Neuronal stem cell (in vitro differentiated cells): ENCODE results near the gene CLCN3.
"Not testable (repeated sequence)": the region's sequence is repeated elsewhere in the genome, so short reads cannot be mapped to it uniquely, and the experiment has no call there.

Source experiments
- DNase-seq: peaks from one replicate; pipeline ENCODE4 v3.0.0-alpha.2; 2013; ENCODE audit warnings: low spot score
- H2AFZ ChIP-seq: one replicate; pipeline ENCODE4 v1.6.1; 2013; ENCODE audit warnings: mild to moderate bottlenecking, low read length, inconsistent platforms
- H2AK5ac ChIP-seq: 2 replicates; pipeline ENCODE4 v1.6.1; 2013; ENCODE audit warnings: low read depth, mild to moderate bottlenecking, inconsistent platforms, low read length, moderate library complexity, mixed read lengths
- H2BK120ac ChIP-seq: 2 replicates; pipeline ENCODE4 v1.6.1; 2013; ENCODE audit warnings: low read depth, mild to moderate bottlenecking, inconsistent platforms, low read length, moderate library complexity, mixed read lengths
- H2BK12ac ChIP-seq: one replicate; pipeline ENCODE4 v1.6.1; 2013; ENCODE audit warnings: low read length, inconsistent platforms
- H2BK15ac ChIP-seq: 2 replicates; pipeline ENCODE4 v1.6.1; 2013; ENCODE audit warnings: mild to moderate bottlenecking, low read length, inconsistent platforms, mixed read lengths
- H2BK5ac ChIP-seq: one replicate; pipeline ENCODE4 v1.6.1; 2013; ENCODE audit warnings: inconsistent platforms, mild to moderate bottlenecking, low read length, moderate library complexity
- H3K14ac ChIP-seq: one replicate; pipeline ENCODE4 v1.6.1; 2013; ENCODE audit warnings: low read length, inconsistent platforms
- H3K18ac ChIP-seq: 2 replicates; pipeline ENCODE4 v1.6.1; 2013; ENCODE audit warnings: low read length, inconsistent platforms
- H3K23ac ChIP-seq: 2 replicates; pipeline ENCODE4 v1.6.1; 2013; ENCODE audit warnings: low read depth, mild to moderate bottlenecking, mixed read lengths, low read length, inconsistent platforms; ENCODE audit not compliant: poor library complexity
- H3K27ac ChIP-seq: replicated peaks from 3 replicates; pipeline ENCODE4 v1.5.1; 2013; ENCODE audit warnings: low read length, inconsistent platforms
- H3K27me3 ChIP-seq, 3 experiments: 2 replicates each; pipeline ENCODE4 v1.6.1; 2013; ENCODE audit warnings: low read length in 3 of 3, mild to moderate bottlenecking in 2 of 3, inconsistent platforms in 1 of 3, low read depth in 1 of 3, mixed read lengths in 1 of 3, moderate library complexity in 1 of 3; ENCODE audit not compliant: control insufficient read depth in 3 of 3, insufficient read depth in 3 of 3
- H3K36me3 ChIP-seq, 2 donors: replicated peaks in 1 of 2; 2 replicates each; pipeline ENCODE4 v1.6.1; 2013; ENCODE audit warnings: low read length in 2 of 2; ENCODE audit not compliant: control insufficient read depth in 2 of 2, insufficient read depth in 2 of 2
- H3K4ac ChIP-seq: 2 replicates; pipeline ENCODE4 v1.6.1; 2013; ENCODE audit warnings: inconsistent platforms, mild to moderate bottlenecking, low read length, moderate library complexity
- H3K4me1 ChIP-seq, 2 donors: 1 replicate in 1 of 2; 2 replicates in 1 of 2; pipeline ENCODE4 v1.6.1; 2013; ENCODE audit warnings: low read length in 2 of 2, low read depth in 1 of 2; ENCODE audit not compliant: control insufficient read depth in 2 of 2, insufficient read depth in 1 of 2
- H3K4me2 ChIP-seq: one replicate; pipeline ENCODE4 v1.6.1; 2013; ENCODE audit warnings: mild to moderate bottlenecking, low read length, inconsistent platforms; ENCODE audit not compliant: insufficient read depth, poor library complexity, severe bottlenecking
- H3K4me3 ChIP-seq, 2 donors: 2 replicates each; pipeline ENCODE4 v1.5.1; 2013; ENCODE audit warnings: low read length in 2 of 2, mild to moderate bottlenecking in 2 of 2, inconsistent platforms in 1 of 2, moderate library complexity in 1 of 2
- H3K79me1 ChIP-seq: one replicate; pipeline ENCODE4 v1.6.1; 2013; ENCODE audit warnings: low read depth, mild to moderate bottlenecking, inconsistent platforms, low read length, moderate library complexity
- H3K9ac ChIP-seq: one replicate; pipeline ENCODE4 v1.6.1; 2013; ENCODE audit warnings: mild to moderate bottlenecking, low read depth, low read length, inconsistent platforms; ENCODE audit not compliant: poor library complexity
- H3K9me3 ChIP-seq, 2 donors: replicated peaks in 1 of 2; 2 replicates each; pipeline versions ENCODE3 to v1.6.1; 2013; ENCODE audit warnings: low read length in 2 of 2, mild to moderate bottlenecking in 2 of 2, inconsistent platforms in 1 of 2, low read depth in 1 of 2, mixed read lengths in 1 of 2, moderate library complexity in 1 of 2; ENCODE audit not compliant: control insufficient read depth in 2 of 2, insufficient read depth in 1 of 2
- H4K8ac ChIP-seq: one replicate; pipeline ENCODE4 v1.6.1; 2013; ENCODE audit warnings: low read depth, mild to moderate bottlenecking, inconsistent platforms, low read length, moderate library complexity
- H4K91ac ChIP-seq: one replicate; pipeline ENCODE4 v1.6.1; 2013; ENCODE audit warnings: low read length, low read depth, mild to moderate bottlenecking, inconsistent platforms; ENCODE audit not compliant: poor library complexity
- WGBS, 2 donors: extraction: QIAGEN DNeasy Blood & Tissue Kit; methylation state at CpG; one replicate each; pipeline ENCODE4 v1.1.7; 2013; ENCODE audit warnings: missing lambda C conversion rate in 2 of 2, mixed read lengths in 1 of 2; ENCODE audit not compliant: insufficient read length in 2 of 2, insufficient replicate concordance in 1 of 2; ENCODE audit errors: extremely low coverage in 2 of 2; 5-methylcytosine and 5-hydroxymethylcytosine counted together

The CLCN3 gene

DNA sequence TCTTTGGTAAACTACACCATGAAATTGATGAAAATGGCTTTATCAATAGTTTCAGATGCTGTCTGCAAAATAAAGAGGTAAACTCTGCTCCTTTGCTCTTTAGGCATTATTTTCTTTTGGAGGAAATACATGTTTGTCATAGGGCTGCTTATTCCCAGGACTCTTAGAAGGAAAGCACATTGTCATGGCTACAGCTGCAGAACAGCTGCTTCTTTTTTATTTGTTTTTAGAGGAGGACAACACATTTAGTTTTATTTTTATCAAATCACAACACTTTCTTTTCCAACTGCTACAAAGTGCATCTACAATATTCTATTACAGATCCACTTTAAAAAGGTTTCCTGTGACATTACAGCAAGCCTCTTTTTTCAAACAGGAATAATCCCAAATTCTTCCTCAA is 150.0 kb downstream of the CLCN3 start:
- H3K9ac ChIP-seq = no peak overlapping the region
- no peak overlapping the region for H3K4me2 ChIP-seq
- H3K4ac ChIP-seq = no peak overlapping the region
- H4K8ac ChIP-seq = no peak overlapping the region
- no peaks in the 10 kb centered on the region for H3K9me3 ChIP-seq
- H3K27ac ChIP-seq = no peak overlapping the region
- no peak overlapping the region for H3K23ac ChIP-seq
- no peak overlapping the region for H2BK5ac ChIP-seq
- no peak overlapping the region for H2AFZ ChIP-seq
- no peak overlapping the region for H3K18ac ChIP-seq
- no peak overlapping the region for H2BK120ac ChIP-seq
- H2AK5ac ChIP-seq = no peak overlapping the region
- no peaks in the 10 kb centered on the region for H3K36me3 ChIP-seq
- no peaks in the 10 kb centered on the region for H3K4me1 ChIP-seq
- peaks cover 0 to 5% (median 0%) of the 10 kb centered on the region in 3 experiments for H3K27me3 ChIP-seq
- H2BK12ac ChIP-seq = no peak overlapping the region
- H4K91ac ChIP-seq = no peak overlapping the region
- no peak for DNase-seq
- H2BK15ac ChIP-seq = no peak overlapping the region
- H3K14ac ChIP-seq = no peak overlapping the region
- no peaks in the 10 kb centered on the region for H3K79me1 ChIP-seq
- no peak overlapping the region for H3K4me3 ChIP-seq

DNA sequence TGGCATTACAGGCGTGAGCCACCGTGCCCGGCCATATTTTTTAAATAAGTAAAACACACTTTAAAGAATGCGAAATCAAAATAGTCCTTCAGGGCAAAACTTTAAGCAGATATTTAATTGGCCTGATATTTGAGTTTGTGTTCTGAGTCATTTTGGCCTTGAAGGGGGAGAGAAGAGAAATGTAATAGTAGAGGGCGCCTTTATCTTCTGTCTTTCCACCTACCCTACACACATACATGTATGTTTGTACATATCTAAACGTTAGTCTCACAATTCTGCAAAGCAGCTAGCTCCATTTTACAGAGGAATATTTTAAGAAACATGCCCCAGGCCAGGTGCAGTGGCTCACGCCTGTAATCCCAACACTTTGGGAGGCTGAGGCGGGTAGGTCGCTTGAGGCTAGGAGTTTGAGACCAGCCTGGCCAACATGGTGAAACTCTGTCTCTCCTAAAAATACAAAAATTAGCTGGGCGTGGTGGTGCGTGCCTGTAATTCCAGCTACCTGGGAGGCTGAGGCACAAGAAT is 151.2 kb downstream of the CLCN3 start:
- H4K91ac ChIP-seq, H3K4me1 ChIP-seq, H2BK5ac ChIP-seq, DNase-seq, H2BK12ac ChIP-seq, H3K27me3 ChIP-seq, H3K23ac ChIP-seq, H2AFZ ChIP-seq, H2BK15ac ChIP-seq, H3K36me3 ChIP-seq, H3K9me3 ChIP-seq, H3K4me2 ChIP-seq, H3K79me1 ChIP-seq, H3K18ac ChIP-seq, H3K9ac ChIP-seq, H3K27ac ChIP-seq, H2BK120ac ChIP-seq, H3K14ac ChIP-seq, H4K8ac ChIP-seq, H3K4ac ChIP-seq, H3K4me3 ChIP-seq, H2AK5ac ChIP-seq: not testable (repeated sequence)
- no CpG with 5 or more reads among the region's 11 CpGs for WGBS, 2 donors
